DND-41 (cell line): ENCODE results near the gene MEGF6.

Source experiments
- ATAC-seq: fragments of 200-7000 bp; cut with Tn5 transposase; 3 replicates; pipeline ENCODE4 v1.9.1; 2021; ENCODE audit warnings: low read depth; ENCODE audit not compliant: insufficient read depth
- DNase-seq: peaks from one replicate; pipeline ENCODE4 v3.0.0-alpha.2; 2020
- H2AFZ ChIP-seq: 2 replicates; pipeline ENCODE4 v1.6.0; 2012; ENCODE audit warnings: low read depth, low read length
- H3K27ac ChIP-seq: 2 replicates; pipeline ENCODE4 v1.5.1; 2012; ENCODE audit warnings: low read length, inconsistent platforms
- H3K27me3 ChIP-seq: fragments of 200-600 bp; sonication (generic); 2 replicates; pipeline ENCODE4 v1.6.0; 2012; ENCODE audit warnings: low read length, mild to moderate bottlenecking, inconsistent platforms; ENCODE audit not compliant: insufficient read depth, poor library complexity
- H3K36me3 ChIP-seq: 2 replicates; pipeline ENCODE4 v1.5.1; 2012; ENCODE audit warnings: low read length, inconsistent platforms; ENCODE audit not compliant: insufficient read depth
- H3K4me1 ChIP-seq: 2 replicates; pipeline ENCODE4 v1.5.1; 2012; ENCODE audit warnings: mild to moderate bottlenecking, low read length; ENCODE audit not compliant: insufficient read depth
- H3K4me2 ChIP-seq: 2 replicates; pipeline ENCODE4 v1.6.0; 2012; ENCODE audit warnings: mild to moderate bottlenecking, moderate library complexity, low read length, inconsistent platforms; ENCODE audit not compliant: insufficient read depth
- H3K4me3 ChIP-seq, 2 experiments: fragments of 200-600 bp in 1 of 2; shearing (Covaris generic) in 1 of 2; 2 replicates each; pipeline ENCODE4 v1.5.1; 2012 to 2016; ENCODE audit warnings: inconsistent platforms in 2 of 2, low read length in 2 of 2, mild to moderate bottlenecking in 2 of 2, low read depth in 1 of 2, moderate library complexity in 1 of 2
- H3K79me2 ChIP-seq: 2 replicates; pipeline ENCODE4 v1.6.0; 2012; ENCODE audit warnings: low read length, inconsistent platforms; ENCODE audit not compliant: insufficient read depth
- H3K9ac ChIP-seq: 2 replicates; pipeline ENCODE4 v1.6.0; 2012; ENCODE audit warnings: low read depth, mild to moderate bottlenecking, inconsistent platforms, low read length, moderate library complexity
- H3K9me3 ChIP-seq: 2 replicates; pipeline ENCODE4 v1.5.1; 2012; ENCODE audit warnings: low read length, moderate library complexity, mild to moderate bottlenecking, inconsistent platforms; ENCODE audit not compliant: insufficient read depth, severe bottlenecking
- H4K20me1 ChIP-seq: 2 replicates; pipeline ENCODE4 v1.6.0; 2012; ENCODE audit warnings: low read length; ENCODE audit not compliant: insufficient read depth
- CTCF ChIP-seq: IDR thresholded peaks from 2 replicates; pipeline ENCODE4 v1.5.1; 2012; ENCODE audit warnings: borderline replicate concordance, low read length, moderate library complexity, mild to moderate bottlenecking; ENCODE audit not compliant: poor library complexity, severe bottlenecking; ENCODE audit errors: extremely low read depth
- EZH2 ChIP-seq: IDR thresholded peaks from 3 replicates; pipeline ENCODE4 v1.6.1; 2012; ENCODE audit warnings: borderline replicate concordance, low read depth, mild to moderate bottlenecking, moderate library complexity, low read length, inconsistent platforms; ENCODE audit not compliant: severe bottlenecking

Gene MEGF6

GRCh38 chr1:3569436-3569835 lies 41.9 kb downstream of the MEGF6 start:
- no peak overlapping the region for H2AFZ ChIP-seq
- H3K27ac ChIP-seq: no peak overlapping the region
- no peaks in the 10 kb centered on the region for H3K36me3 ChIP-seq
- H3K4me1 ChIP-seq: no peaks in the 10 kb centered on the region
- H3K4me2 ChIP-seq: no peak overlapping the region
- ATAC-seq: no peak
- H3K4me3 ChIP-seq: no peak overlapping the region
- H3K27me3 ChIP-seq: no peaks in the 10 kb centered on the region
- peaks cover 7% of the 10 kb centered on the region; the same call in 1 of the 2 replicates for H4K20me1 ChIP-seq
- TF ChIP-seq CTCF (no peak), EZH2 (no peak)
- no peaks in the 10 kb centered on the region for H3K9me3 ChIP-seq
- no peak for DNase-seq
- H3K9ac ChIP-seq: no peak overlapping the region
- no peaks in the 10 kb centered on the region for H3K79me2 ChIP-seq

- no peak for DNase-seq
- ATAC-seq: no peak
- no peak overlapping the region for H2AFZ ChIP-seq
- peaks cover 7% of the 10 kb centered on the region; the same call in 1 of the 2 replicates for H4K20me1 ChIP-seq
- no peaks in the 10 kb centered on the region for H3K36me3 ChIP-seq
- no peaks in the 10 kb centered on the region for H3K4me1 ChIP-seq
- no peak overlapping the region for H3K4me3 ChIP-seq
- TF ChIP-seq EZH2 (no peak), CTCF (no peak)
- no peaks in the 10 kb centered on the region for H3K9me3 ChIP-seq
- H3K4me2 ChIP-seq: no peak overlapping the region
- no peak overlapping the region for H3K27ac ChIP-seq
- H3K27me3 ChIP-seq: no peaks in the 10 kb centered on the region
- H3K9ac ChIP-seq: no peak overlapping the region
- no peaks in the 10 kb centered on the region for H3K79me2 ChIP-seq
Measured at GRCh38 chr1:3568815-3569435, 42.4 kb downstream of the MEGF6 start.

GRCh38 chr1:3566951-3567804 lies 44.1 kb downstream of the MEGF6 start:
- H3K4me2 ChIP-seq: no peak overlapping the region
- no peaks in the 10 kb centered on the region for H3K79me2 ChIP-seq
- no peaks in the 10 kb centered on the region for H3K4me1 ChIP-seq
- H3K27ac ChIP-seq: no peak overlapping the region
- H3K4me3 ChIP-seq: no peak overlapping the region
- H3K27me3 ChIP-seq: no peaks in the 10 kb centered on the region
- peaks cover 7% of the 10 kb centered on the region; the same call in 1 of the 2 replicates for H4K20me1 ChIP-seq
- no peaks in the 10 kb centered on the region for H3K36me3 ChIP-seq
- no peak for TF ChIP-seq EZH2
- no peak for TF ChIP-seq CTCF
- no peak overlapping the region for H3K9ac ChIP-seq
- no peak for DNase-seq
- H2AFZ ChIP-seq: no peak overlapping the region
- ATAC-seq: no peak
- H3K9me3 ChIP-seq: no peaks in the 10 kb centered on the region
